Endothelial cell of umbilical vein (primary cell): Measurements from ENCODE around the gene PEDS1. TPM values are rescaled to one million over a fixed set of nuclear protein-coding genes. Genes with fewer than 3 reads are reported as not detected.
A peak's percentile ranks its signal among the peaks of the same experiment; 100 is the strongest.

Experiments
- BruUV-seq: library from RNA; stranded (reverse); fragments of 400-500 nt; replicated peaks from 2 replicates; lab custom pipeline; 2021; lab: Mats Ljungman, UMichigan
- CTCF ChIA-PET: fragments of 300-600, 350-600 bp; sonication (Branson Sonifier 250); formaldehyde crosslinking; loops from one replicate; lab custom pipeline; 2021; ENCODE audit warnings: antibody characterized with exemption, inconsistent platforms; lab: Charles Lee
- POLR2A ChIA-PET: fragments of 300-600, 350-600 bp; sonication (Branson Sonifier 250); formaldehyde crosslinking; loops from one replicate; lab custom pipeline; 2021; ENCODE audit warnings: antibody characterized with exemption, inconsistent platforms; lab: Charles Lee
- DNase-seq: peaks from one replicate; pipeline ENCODE4 v3.0.0-alpha.2; 2011; ENCODE audit warnings: low read depth, low spot score
- FAIRE-seq: peaks from 2 replicates; lab custom pipeline; 2011; peaks lifted over from hg19 to GRCh38; lab: Jason Lieb, UNC
- H2AFZ ChIP-seq: 2 replicates; pipeline ENCODE4 v1.6.0; 2012; ENCODE audit warnings: low read depth, low read length, control low read depth, inconsistent platforms
- H3K27ac ChIP-seq: 2 replicates; pipeline ENCODE4 v1.5.1; 2011; ENCODE audit warnings: low read depth, mild to moderate bottlenecking, control low read depth, low read length, moderate library complexity; ENCODE audit not compliant: insufficient read depth
- H3K27me3 ChIP-seq, 2 experiments: 2 replicates each; pipeline versions ENCODE4 v1.6.0 to v1.6.1; 2011; ENCODE audit warnings: low read length in 2 of 2, mixed read lengths in 1 of 2; ENCODE audit not compliant: control insufficient read depth in 2 of 2, insufficient read depth in 2 of 2
- H3K36me3 ChIP-seq, 2 experiments: 2 replicates in 1 of 2; 3 replicates in 1 of 2; pipeline ENCODE4 v1.5.1; 2011; ENCODE audit warnings: low read length in 2 of 2, mild to moderate bottlenecking in 1 of 2, moderate library complexity in 1 of 2; ENCODE audit not compliant: control insufficient read depth in 2 of 2, insufficient read depth in 2 of 2; ENCODE audit errors: extremely low read depth in 1 of 2
- H3K4me1 ChIP-seq: 3 replicates; pipeline ENCODE4 v1.5.1; 2011; ENCODE audit warnings: mild to moderate bottlenecking, low read length; ENCODE audit not compliant: control insufficient read depth, insufficient read depth; ENCODE audit errors: extremely low read depth
- H3K4me2 ChIP-seq: 2 replicates; pipeline ENCODE4 v1.6.1; 2011; ENCODE audit warnings: low read length, control low read depth, mixed read lengths; ENCODE audit not compliant: insufficient read depth
- H3K4me3 ChIP-seq, 3 experiments: fragments of 200-600 bp in 1 of 3; sonication (generic), shearing (Covaris generic) in 1 of 3; replicated peaks in 1 of 3; 2 replicates each; pipeline ENCODE4 v1.5.1; 2011 to 2016; ENCODE audit warnings: control low read depth in 3 of 3, low read length in 3 of 3, mild to moderate bottlenecking in 2 of 3, inconsistent platforms in 1 of 3, low read depth in 1 of 3, moderate library complexity in 1 of 3; ENCODE audit not compliant: insufficient read depth in 1 of 3
- H3K79me2 ChIP-seq: 2 replicates; pipeline ENCODE4 v1.6.0; 2012; ENCODE audit warnings: low read length, inconsistent platforms; ENCODE audit not compliant: control insufficient read depth, insufficient read depth
- H3K9ac ChIP-seq: replicated peaks from 2 replicates; pipeline ENCODE3; 2011; ENCODE audit warnings: low read length, control low read depth; ENCODE audit not compliant: insufficient read depth; ENCODE audit errors: extremely low read depth
- H3K9me1 ChIP-seq: replicated peaks from 3 replicates; pipeline ENCODE4 v1.6.0; 2011; ENCODE audit warnings: mild to moderate bottlenecking, low read length; ENCODE audit not compliant: control insufficient read depth, insufficient read depth; ENCODE audit errors: extremely low read depth
- H3K9me3 ChIP-seq: replicated peaks from 2 replicates; pipeline ENCODE4 v1.5.1; 2012; ENCODE audit warnings: low read length, inconsistent platforms; ENCODE audit not compliant: control insufficient read depth, insufficient read depth
- H4K20me1 ChIP-seq: replicated peaks from 2 replicates; pipeline ENCODE3; 2011; ENCODE audit warnings: mild to moderate bottlenecking, low read length; ENCODE audit not compliant: control insufficient read depth, insufficient read depth; ENCODE audit errors: extremely low read depth
- CTCF ChIP-seq, 2 donors: IDR thresholded peaks; 1 replicate in 1 of 2; 2 replicates in 1 of 2; pipeline ENCODE4 v1.5.1; 2011; ENCODE audit warnings: low read length in 2 of 2, mild to moderate bottlenecking in 2 of 2, moderate library complexity in 2 of 2, control low read depth in 1 of 2, inconsistent platforms in 1 of 2, low read depth in 1 of 2; ENCODE audit not compliant: insufficient read depth in 1 of 2; ENCODE audit errors: extremely low read depth in 1 of 2
- EZH2 ChIP-seq: IDR thresholded peaks from 2 replicates; pipeline ENCODE4 v1.6.1; 2012; ENCODE audit warnings: borderline replicate concordance, low read depth, mild to moderate bottlenecking, moderate library complexity, low read length, inconsistent platforms; ENCODE audit not compliant: severe bottlenecking
- FOS ChIP-seq: IDR thresholded peaks from 2 replicates; pipeline ENCODE4 v1.6.1; 2011; ENCODE audit warnings: mild to moderate bottlenecking, low read length, moderate library complexity, borderline replicate concordance; ENCODE audit not compliant: insufficient read depth
- GATA2 ChIP-seq: IDR thresholded peaks from 2 replicates; pipeline ENCODE4 v1.7.0; 2011; ENCODE audit warnings: low read depth, mild to moderate bottlenecking, moderate library complexity, mixed read lengths, low read length; ENCODE audit not compliant: insufficient read length, insufficient read depth
- JUN ChIP-seq: IDR thresholded peaks from 2 replicates; pipeline ENCODE4 v1.6.1; 2011; ENCODE audit warnings: borderline replicate concordance, low read depth; ENCODE audit not compliant: insufficient read length, insufficient read depth
- MAX ChIP-seq: IDR thresholded peaks from 2 replicates; pipeline ENCODE4 v1.6.1; 2011; ENCODE audit not compliant: insufficient read depth, insufficient read length
- MYC ChIP-seq: IDR thresholded peaks from one replicate; pipeline ENCODE4 v1.6.1; 2011; ENCODE audit warnings: mild to moderate bottlenecking, low read depth, low read length
- POLR2A ChIP-seq: IDR thresholded peaks from 2 replicates; pipeline ENCODE4 v1.6.1; 2012; ENCODE audit warnings: low read depth, mild to moderate bottlenecking, control low read depth, low read length
- POLR2AphosphoS5 ChIP-seq: IDR thresholded peaks from 2 replicates; pipeline ENCODE4 v1.6.1; 2012; ENCODE audit warnings: low read depth, mild to moderate bottlenecking, control low read depth, low read length, moderate library complexity; ENCODE audit not compliant: insufficient read depth
- dilution Hi-C: fragments of 300-500 bp; cut with MboI; formaldehyde crosslinking; loops from one replicate; pipeline ENCODE4 v1.15.0; 2019; ENCODE audit warnings: low sequenced_read_pairs; ENCODE audit not compliant: extremely low pct_ligation_motif_present
- intact Hi-C: fragments of 100-400 bp; cut with micrococcal nuclease; formaldehyde crosslinking; loops from one replicate; pipeline ENCODE4 v1.10.0; 2022
- polyA plus RNA-seq, 4 experiments: library from polyadenylated mRNA; depleted of rRNA in 3 of 4; stranded (reverse) in 3 of 4; unstranded in 1 of 4; fragments of >200 nt; gene quantifications; 2 replicates each; pipeline versions ENCODE4 v1.2.1 to v1.2.3, GENCODE V29; 2011 to 2012; ENCODE audit warnings: missing spikeins in 1 of 4
- total RNA-seq: library from RNA; stranded (reverse); gene quantifications from 2 replicates; pipeline ENCODE4 v1.2.3, GENCODE V29; 2021

PEDS1 gene
- total and polyA plus RNA-seq, 2 donors (not counting 3 experiments of a cell fraction or from before 2014, with no cell fraction given) = 62.7 to 131 TPM

GRCh38 chr20:50121858-50122271 lies 31.7 kb downstream of the PEDS1 start:
- no peaks in the 10 kb centered on the region for H4K20me1 ChIP-seq
- peaks cover 10 to 28% of the 10 kb centered on the region in 2 experiments for H3K36me3 ChIP-seq
- no peaks in the 10 kb centered on the region for H3K79me2 ChIP-seq
- H3K9ac ChIP-seq = no peak overlapping the region
- dilution Hi-C loops (no loop called here), intact Hi-C loops (loop anchor here (1.0 kb wide), 1 partner anchor 47 kb away; no protein-coding TSS in a partner anchor)
- no peak overlapping the region for H3K4me2 ChIP-seq
- no TSS peak for BruUV-seq
- POLR2A ChIA-PET = interaction anchor here (1.0 to 1.4 kb wide), 2 partner anchors 23 to 48 kb away, joined by 3 to 6 read pairs; no protein-coding TSS in a partner anchor
- H3K4me1 ChIP-seq = no peaks in the 10 kb centered on the region
- H3K27me3 ChIP-seq = no peaks in the 10 kb centered on the region
- no peak for DNase-seq
- FAIRE-seq = peak; percentile 59
- H3K27ac ChIP-seq = no peak overlapping the region
- H3K9me1 ChIP-seq = no peaks in the 10 kb centered on the region
- H2AFZ ChIP-seq = no peak overlapping the region
- H3K4me3 ChIP-seq = no peak overlapping the region
- CTCF ChIA-PET = interaction anchor here (1.4 to 10.7 kb wide), 10 partner anchors 12 to 143 kb away, joined by 5 to 309 read pairs (median 28); partner anchors contain the start of gene PEDS1
- no peaks in the 10 kb centered on the region for H3K9me3 ChIP-seq
- TF ChIP-seq CTCF (IDR thresholded peaks at IDR 0.05; ENCODE audit: extremely low read depth in 1 of 2, insufficient read depth in 1 of 2, low read depth in 1 of 2, low read length in 2 of 2) = no peak
- TF ChIP-seq POLR2AphosphoS5 = no peak
- TF ChIP-seq MAX = no peak
- TF ChIP-seq POLR2A = no peak
- no peak for TF ChIP-seq JUN
- TF ChIP-seq GATA2 = no peak
- TF ChIP-seq MYC = no peak
- no peak for TF ChIP-seq EZH2
- no peak for TF ChIP-seq FOS
